OCI-LY3 (cell line): Measurements from ENCODE around the gene NDRG2.

Experiments used
- CTCF ChIP-seq: fragments of 200-600, 300-600 bp; sonication (generic); IDR thresholded peaks from 2 replicates; pipeline ENCODE4 v1.5.1; 2014; ENCODE audit warnings: antibody characterized with exemption, low read length, low read depth
- EZH2phosphoT487 ChIP-seq: fragments of 200-600 bp; shearing (Covaris generic); IDR thresholded peaks from 2 replicates; pipeline ENCODE4 v1.6.1; 2018; ENCODE audit warnings: antibody characterized with exemption, mixed run types, low read depth

- no peak for TF ChIP-seq CTCF
- TF ChIP-seq EZH2phosphoT487: no peak
Measured at GRCh38 chr14:21001218-21001617, 23.6 kb downstream of the NDRG2 start.
